ENCODE results near the gene MTARC1.
A peak's percentile ranks its signal among the peaks of the same experiment; 100 is the strongest.

Gene MTARC1

DNA sequence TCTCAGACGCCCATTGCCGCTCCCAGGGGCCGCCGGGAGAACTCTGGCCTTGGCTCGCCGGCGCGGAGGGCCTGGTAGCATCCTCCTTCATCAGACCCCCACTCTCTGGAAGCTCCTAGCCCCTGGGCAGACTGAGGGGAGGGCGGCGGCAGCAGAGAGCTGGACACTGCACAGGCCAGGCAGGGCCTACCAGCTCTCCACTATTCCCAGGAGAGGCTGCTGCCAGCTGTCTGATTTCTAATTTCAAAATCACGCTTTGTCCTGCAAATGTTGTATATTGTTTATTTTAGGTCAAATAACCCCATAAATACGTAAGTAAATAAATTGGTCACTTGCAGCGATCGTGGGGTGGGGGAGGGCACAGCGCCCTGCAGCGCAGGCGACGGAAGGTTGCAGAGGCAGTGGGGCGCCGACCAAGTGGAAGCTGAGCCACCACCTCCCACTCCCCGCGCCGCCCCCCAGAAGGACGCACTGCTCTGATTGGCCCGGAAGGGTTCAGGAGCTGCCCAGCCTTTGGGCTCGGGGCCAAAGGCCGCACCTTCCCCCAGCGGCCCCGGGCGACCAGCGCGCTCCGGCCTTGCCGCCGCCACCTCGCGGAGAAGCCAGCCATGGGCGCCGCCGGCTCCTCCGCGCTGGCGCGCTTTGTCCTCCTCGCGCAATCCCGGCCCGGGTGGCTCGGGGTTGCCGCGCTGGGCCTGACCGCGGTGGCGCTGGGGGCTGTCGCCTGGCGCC, at the start of gene MTARC1:
Gene MTARC1 (plus strand): TSS at position 577 of the 732 bp plus-strand sequence. CDS start 32 bp downstream, at position 609.
- DNase-seq = peak; percentile 23

DNA sequence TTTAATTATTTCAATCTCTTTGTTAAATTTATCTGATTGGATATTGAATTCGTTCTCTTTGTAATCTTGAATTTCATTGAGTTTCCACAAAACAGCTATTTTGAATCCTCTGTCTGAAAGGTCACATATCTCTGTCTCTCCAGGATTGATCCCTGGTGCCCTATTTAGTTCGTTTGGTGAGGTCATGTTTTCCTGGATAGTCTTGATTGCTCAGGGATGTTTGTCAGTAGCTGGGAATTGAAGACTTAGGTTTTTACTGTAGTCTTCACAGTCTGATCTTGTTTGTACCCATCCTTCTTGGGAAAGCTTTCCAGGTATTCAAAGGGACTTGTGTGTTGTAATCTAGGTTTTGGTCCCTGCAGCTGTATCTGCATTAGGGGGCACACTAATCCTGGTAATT, 45.4 kb upstream of the MTARC1 start:
- DNase-seq = no peak

DNA sequence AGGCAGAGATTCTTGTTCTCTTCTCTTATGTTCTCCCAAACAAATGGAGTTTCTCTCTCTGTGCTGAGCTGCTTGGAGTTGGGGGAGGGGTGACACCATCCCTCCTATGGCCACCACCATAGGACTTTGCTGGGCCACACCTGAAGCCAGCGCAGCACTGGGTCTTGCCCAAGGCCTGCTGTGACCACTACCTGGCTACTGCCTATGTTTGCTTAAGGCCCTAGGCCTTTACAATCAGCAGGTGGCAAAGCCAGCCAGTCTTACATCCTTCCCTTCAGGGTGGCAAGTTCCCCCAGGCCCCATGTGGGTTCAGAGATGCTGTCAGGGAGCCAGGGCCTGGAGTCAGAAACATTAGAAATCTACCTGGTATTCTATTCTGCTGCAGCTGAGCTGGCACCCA, 44.9 kb upstream of the MTARC1 start:
- no peak for DNase-seq

DNA sequence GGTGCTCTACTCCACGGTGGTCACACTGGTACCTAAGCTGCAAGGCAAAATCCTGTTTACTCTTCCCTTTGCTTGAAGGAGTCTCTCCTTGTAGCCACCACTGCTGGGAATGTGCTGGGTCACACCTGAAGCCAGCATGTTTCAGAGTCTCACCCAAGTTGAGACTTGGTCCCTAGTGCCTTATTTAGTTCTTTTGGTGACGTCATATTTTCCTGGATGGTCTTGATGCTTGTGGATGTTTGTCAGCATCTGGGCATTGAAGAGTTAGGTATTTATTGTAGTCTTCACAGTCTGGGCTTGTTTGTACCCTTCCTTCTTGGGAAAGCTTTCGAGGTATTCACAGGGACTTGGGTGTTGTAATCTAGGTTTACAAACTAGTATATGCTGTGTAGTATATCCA, 44.2 kb upstream of the MTARC1 start:
- no peak for DNase-seq

DNA sequence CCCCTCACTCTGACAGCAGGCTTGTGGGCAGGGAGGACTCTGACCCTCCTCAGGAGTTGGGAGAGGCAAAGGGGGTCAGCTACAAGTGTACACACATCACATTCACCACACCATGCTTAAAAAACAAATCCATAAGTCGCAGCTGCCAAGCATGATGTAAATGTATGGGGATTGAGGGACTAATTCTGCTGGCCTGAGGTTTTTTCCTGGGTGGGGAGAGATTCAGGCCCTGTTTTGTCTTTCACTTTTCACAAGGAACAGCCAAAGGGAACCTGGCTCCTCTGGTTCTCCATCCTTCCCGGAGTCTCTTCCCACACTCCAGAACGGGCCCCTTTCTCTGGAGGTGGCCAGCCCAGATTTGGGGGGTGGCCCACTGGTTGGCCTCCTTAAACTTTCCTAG, 39.9 kb upstream of the MTARC1 start:
- DNase-seq = no peak

DNA sequence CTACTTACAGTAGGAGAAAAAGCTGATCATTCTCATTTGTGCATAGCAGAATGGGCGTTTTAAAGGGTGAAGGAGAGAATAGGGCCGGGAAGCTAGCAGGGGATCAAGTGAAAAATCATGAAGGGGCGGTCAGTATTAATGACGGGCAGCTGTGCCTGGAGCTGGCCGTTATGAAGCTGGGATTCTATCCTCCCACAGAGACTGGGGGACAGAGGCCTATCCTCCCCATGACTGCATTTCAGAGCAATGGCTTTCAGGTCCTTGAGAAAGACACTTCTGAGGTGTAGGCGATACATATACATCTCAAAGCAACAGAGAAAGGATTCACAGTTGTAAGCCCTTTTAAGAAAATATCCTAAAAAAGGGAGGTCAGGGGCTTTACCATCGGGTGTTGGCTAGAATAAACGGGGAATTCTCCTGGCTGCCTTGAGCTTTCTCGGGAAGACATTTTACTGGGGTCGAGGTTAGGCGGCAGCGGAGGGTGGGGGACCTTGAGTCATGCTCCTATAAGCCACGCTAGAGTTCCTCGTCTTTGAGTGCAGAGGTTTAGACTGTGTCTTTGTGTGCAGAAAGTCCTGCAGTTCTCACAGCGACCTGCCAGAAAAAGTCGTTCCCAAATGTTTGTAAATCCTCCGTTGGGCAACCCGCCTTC, 39.1 kb upstream of the MTARC1 start:
- DNase-seq = no peak

DNA sequence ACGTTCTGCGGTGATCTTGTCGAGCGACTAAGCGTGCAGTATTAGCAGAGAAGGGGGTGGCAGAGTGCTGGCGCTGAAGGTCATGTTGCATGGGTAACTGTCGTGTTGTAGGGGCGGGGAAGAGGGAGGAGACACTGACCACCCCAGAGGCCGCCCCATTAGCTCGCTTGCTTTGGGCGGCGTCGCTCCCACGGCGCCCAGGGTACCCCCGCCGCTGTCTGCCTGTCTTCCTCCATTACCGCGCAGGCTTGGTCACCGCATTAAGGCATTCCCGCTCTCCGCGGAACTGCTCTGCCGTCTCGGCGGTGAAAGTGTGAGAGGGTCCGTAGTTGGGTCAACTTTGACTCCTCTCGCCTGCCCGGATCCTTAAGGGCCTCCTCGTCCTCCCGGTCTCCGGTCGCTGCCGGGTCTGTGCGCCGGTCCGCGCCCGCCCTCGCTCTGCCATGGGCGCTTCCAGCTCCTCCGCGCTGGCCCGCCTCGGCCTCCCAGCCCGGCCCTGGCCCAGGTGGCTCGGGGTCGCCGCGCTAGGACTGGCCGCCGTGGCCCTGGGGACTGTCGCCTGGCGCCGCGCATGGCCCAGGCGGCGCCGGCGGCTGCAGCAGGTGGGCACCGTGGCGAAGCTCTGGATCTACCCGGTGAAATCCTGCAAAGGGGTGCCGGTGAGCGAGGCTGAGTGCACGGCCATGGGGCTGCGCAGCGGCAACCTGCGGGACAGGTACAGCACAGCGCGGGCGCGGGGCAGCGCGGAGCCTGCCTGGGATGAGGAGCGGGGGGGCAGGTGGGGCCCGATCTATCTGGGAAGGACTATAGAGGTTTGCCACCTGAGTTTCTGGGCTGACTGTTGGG, 38.4 kb upstream of the MTARC1 start, which contains the start of gene MTARC2:
Gene MTARC2 (plus strand): TSS at position 234 of the 846 bp plus-strand sequence. CDS start 210 bp downstream, at position 444.
- DNase-seq = no peak

DNA sequence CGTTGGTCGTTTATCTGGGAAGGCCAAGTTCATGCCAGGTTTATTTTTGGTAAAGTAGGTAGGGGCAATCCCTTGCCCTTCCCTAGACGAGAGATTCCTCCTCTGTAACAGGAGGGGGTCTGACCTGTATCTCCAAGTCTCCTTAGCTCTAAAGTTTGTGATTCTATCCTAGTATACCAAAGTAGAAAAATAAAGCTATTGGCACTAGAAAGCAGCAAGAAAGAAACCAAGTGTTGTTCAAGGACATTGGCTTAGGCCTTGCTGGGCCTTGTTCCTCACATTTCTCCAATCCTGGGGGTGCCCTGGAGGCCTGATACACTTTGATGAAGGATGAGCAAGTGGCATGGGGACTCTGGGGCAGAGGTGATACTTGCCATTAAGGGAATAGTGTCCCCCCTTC, 37.8 kb upstream of the MTARC1 start:
- DNase-seq = no peak

DNA sequence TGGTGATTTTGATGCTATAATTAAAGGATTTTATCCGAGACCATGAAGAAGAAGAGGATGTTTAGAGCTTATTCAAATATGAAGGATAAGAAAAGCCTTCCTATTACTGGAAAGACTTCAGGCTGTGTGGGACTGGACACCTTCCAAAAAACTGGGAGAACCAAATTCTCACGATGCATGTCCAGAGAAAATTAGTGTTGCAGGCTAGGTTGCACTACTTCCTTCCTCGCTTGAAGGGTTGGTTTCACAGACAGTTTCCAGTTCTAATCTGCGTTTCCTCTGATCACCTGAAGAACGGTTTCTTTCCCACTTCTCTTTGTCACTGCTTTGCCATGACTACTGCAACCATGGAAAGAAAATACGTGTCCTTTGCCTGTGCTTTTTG, 36.6 kb upstream of the MTARC1 start:
- DNase-seq = no peak

DNA sequence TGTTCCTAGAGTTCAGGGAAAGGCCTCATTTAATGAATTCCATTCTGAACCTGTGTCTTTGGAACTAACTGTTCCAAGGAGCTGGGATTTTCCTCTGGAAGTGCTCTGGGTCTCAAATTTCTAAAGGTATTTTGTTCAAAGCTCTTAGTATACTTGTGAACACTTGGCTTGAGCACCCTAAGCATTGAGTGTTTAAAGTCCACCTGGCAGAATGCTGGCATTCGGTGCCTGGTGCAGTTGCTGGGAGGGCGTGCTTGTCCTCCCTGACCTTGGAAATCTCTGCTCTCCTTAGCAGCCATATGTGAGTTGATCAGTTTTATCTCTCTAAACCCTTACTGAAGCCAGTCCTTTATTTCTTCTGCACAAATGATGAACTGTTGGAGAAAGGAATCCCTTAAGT, 35.6 kb upstream of the MTARC1 start:
- DNase-seq = no peak

DNA sequence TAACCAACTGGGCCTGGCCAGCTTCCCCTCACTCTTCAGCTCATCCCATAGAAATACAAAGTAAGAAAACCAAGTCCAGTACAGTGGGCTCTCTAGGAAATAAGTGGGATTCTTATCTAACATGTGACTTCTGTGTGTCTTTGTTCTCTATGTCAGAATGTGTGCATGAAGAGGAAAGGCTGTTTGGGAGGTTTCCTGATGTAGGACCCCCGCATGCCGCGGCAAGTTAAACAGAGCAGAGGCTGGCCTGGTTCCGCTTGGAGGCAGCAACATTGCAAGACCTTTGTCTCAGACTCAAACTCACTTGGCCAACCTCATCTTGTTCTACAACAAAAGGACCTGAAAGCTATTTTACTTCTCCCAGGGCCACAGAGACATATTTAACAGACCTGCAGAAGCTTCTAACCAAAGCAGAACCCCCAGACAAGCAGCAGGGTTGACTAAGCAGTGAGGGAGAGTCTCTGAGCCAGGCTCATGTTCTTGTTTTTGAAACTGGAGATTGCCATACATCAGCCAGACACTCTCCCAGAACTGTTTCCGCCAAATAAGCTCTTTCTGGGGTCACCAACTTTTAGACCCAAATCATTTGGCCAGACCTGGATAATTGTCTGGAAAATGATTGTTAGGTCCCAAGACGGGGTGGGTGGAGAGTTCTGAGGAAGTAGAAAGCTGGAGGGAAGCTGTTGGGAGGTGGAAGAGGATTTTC, 32.3 kb upstream of the MTARC1 start:
- DNase-seq = no peak

DNA sequence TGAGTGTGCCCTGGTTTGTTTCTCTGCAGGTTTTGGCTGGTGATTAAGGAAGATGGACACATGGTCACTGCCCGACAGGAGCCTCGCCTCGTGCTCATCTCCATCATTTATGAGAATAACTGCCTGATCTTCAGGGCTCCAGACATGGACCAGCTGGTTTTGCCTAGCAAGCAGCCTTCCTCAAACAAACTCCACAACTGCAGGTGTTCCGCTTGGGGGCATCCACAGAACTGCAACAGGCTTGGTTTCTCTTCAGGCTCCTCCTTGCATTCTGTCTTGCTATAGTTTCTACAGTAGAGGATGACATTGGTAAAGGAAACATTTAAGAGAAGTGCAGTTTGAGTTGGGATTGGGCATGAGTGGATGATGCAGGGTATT, 31.8 kb upstream of the MTARC1 start:
- no peak for DNase-seq

DNA sequence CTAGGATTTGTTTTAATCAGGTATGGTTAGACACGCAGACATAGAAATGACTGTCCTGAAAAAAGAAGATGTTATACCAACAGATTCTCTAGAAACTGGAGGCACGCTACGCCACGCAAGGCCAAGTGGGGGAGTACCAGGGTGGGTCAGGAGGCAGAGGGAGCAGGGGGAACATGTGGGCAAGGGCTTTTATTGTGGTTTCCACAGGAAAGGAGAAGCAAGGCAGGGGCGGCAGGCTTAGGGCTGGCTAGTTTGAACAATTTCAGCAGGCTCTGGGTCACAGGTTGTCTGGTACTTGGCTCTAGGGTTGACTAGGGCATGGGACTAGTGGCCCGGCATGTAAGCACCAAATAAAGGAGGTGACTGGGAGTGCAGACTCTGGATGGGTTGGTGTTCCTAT, 31.4 kb upstream of the MTARC1 start:
- no peak for DNase-seq

DNA sequence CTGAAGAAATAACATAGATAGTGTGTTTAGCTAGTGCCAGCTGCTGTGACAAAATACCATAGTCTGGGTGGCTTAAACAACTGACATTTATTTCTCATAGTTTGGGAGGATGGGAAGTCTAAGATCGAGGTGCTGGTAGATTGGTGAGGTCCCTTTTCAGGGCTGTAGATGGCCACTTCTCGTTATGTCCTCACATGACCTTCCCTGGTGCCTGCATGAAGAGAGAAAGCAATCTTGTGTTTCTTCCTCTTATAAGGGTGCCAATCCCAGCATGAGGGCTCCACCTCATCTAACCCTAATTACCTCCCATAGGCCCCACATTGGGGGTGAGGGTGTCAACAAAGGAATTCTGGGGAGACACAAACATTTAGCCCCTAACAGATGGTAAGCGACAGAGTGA, 29.3 kb upstream of the MTARC1 start:
- no peak for DNase-seq

DNA sequence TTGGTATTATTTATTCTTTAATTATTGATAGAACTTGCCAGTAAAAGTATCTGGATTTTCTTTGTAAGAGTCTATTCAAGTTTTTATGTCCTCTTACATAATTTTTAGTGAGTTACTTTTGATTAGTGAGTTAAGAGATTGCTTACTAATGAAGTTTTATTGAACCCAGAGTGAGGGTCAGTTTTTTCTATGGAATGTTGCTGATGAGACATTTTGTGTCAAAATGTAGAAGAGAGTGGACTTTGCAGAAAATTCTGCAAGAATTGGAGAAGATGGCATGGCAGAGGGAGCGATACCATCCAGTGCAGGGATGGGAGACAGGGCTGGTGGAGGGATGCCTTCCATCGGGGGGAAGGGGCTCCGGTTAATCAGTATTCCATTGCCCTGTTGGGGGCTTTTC, 27.6 kb upstream of the MTARC1 start:
- DNase-seq = no peak

DNA sequence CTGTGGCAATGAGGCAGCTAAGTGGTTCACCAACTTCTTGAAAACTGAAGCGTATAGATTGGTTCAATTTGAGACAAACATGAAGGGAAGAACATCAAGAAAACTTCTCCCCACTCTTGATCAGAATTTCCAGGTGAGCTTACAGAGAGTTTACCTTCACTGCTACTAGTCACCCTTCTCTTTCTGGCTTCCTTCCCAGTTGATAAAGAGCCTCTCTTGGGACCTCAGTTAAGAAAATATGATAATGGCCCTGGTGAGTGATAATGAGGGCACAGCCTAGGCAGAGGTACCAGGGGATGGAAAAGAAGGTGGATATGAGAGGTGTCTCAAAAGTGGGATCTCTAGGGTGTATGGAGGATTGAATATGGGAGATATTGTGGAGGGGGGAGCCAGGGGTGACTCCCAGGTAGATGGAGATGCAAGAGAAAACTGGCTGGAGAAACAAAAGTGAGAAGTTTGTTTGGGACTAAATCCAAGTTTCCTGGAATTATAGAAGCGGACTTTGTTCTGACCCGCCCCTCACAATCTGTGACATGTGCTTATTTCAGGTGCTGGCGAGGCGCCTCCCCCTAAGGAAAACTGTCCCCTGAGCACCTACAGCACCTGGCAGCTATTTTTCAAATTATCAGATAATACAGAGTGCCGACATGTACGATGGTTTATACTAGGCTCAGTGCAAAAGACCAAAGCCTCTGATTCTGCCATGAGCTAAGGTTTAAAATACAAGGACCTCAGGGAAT, 24.9 kb upstream of the MTARC1 start:
- no peak for DNase-seq

DNA sequence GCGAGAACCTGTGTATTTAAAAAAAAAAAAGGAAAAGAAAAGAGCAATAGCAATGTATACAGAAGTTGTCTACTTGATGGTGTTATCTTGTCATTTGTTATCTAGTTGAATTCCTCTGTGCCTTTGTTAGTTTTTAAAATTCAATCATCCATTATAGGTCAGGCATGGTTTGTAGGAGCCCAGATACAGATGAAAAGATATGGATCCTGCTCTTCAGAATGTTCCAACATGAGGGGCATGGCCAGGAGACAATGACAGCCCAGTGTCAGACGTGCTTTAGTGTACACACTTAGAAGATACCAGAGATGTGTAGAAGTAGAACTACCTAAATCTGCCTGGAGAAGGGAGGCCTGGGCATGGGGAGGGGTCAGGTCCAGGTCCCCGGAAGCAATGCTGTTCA, 22.0 kb upstream of the MTARC1 start:
- DNase-seq = no peak

DNA sequence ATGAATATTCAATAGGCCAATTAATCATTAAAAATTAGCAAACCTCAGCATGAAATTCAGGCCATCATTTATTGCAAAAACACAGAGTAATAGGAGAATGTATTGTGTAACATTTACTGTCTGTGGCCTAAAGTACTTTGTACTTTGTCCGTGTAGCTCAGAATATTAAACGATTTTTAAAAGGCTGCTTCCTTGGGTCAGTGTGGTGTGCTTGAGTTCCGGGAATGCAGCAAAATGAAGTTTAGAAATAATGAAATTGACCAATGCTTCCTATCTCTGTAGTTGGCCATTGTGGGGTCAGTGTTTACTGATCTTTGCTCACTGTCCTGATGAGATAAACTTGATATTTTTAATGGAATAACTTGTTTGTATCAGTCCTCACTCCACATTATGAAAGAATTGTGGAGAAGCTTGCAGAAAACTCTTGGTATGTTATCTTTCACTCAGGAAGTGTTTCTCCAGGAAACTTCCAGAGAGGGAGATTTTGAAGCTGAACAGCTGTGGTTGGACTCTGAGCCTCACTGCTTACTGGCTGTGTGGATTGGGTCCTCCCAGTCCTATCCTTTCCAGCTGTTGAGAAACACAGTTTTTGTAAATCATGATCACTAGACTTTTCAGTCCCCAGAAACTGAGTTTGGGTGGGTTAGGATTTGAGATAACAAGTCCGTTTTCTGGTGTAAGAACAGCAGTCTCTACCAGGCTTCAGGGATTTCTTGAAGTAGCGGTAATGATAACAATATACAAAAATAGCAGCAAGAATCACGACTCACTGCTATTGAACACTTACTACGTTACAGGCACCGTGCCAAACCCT, 19.2 kb upstream of the MTARC1 start:
- DNase-seq = no peak

DNA sequence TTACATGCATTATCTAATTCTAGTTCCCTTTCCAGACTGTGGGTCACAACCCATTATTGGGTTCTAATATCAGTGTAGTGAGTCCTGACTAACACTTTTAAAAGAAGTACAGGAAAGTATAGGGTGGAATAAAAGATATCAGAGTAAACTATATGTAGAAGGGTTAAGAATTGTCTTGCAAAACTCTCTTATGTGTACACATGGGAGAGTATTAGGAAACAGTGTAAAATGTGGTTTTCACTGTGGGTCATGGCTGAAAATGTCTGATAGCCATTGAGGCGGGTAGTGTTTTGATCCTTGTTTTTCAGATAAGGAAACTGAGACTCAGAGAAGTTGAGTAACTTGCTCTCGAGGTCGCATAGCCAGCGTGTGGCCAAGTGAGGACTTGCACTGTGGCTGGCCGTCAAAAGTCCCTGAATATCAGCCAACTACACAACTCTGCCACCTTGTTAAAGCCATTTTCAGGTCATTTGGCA, 18.5 kb upstream of the MTARC1 start:
- DNase-seq = no peak

DNA sequence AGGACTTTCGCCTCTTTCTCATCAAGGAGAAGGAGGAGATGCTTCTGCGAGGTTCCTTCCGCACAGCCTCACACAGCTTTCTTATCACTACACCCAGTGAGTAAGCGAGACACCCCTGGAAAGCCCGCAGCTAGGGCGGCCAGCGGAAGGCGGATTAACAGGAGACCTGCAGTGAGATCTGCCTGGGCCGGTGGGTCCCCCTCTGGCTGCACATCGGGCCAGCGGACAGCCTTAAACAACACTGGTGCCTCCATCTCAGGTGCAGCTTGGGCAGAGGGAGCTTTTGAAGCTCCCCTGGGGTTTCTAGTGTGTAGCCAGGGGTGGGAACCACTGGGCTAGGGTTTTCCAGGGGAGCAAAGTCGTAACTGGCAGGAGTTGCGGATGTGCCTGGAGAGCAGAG, 17.5 kb upstream of the MTARC1 start:
- no peak for DNase-seq

DNA sequence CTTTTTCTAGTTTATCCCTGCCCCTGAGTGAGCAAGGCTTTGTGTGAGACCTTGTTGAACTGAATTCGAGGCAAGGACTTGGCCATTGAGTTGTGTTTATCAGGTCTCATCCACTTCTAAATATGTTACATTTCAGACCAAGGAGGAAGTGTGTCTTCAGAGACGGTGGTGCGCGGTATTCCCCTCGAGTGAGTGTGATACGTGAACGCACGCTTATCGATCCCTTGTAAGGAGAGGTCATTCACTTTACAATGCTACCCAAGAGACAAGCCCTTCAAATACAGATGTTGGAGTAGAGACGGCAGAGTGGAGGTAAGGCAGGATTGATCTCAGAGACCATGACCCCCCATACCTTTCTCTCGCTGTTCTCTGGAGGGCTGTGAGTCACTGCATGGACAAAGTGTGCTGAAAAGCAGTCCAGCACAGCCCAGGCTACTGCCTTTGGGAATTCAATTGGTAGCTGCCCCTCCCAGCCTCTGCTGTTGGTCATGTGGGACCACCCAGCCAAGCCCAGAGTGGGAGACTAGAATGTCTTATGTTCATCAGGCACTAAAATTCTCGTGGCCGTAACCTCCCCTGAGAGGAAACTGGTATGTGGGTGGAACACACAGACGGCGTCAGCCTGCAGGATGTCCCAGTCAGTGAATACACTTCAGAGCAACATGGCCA, 16.3 kb upstream of the MTARC1 start:
- DNase-seq = no peak

Data from NCI-H2081 treated with DMSO at 0.1 percent for 48 hours (cell line).